ENCODE data around the gene CDH13.

Gene CDH13

DNA sequence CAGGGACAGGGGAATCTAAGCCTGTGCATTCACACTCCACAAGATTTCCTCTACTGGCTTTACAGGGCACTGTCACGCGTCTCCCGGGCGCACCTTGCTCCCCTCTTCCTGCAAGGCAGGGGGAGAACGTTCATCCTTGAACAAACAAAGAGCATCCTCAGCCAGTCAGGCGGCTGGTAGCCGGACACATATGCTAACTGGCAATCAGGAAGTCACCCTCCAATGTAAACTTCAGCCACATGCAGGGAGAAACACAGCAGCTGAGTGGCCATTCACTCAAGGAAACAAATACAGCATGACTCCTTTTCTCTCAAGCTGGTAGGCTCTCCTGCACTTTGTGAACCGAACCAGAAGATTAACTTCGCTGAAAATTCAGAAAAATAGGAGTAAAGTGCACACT lies 1170.2 kb downstream of the CDH13 start:
- Histone ChIP-seq H3K36me3 (ENCODE audit: control insufficient read depth, insufficient read depth, low read length) (no peaks in the 10 kb centered on the region), H3K27me3 (replicated peaks; ENCODE audit: control insufficient read depth, insufficient read depth, low read length) (no peaks in the 10 kb centered on the region; the same call in none of the 2 replicates), H3K4me3 (replicated peaks; ENCODE audit: low read depth, low read length) (no peak overlapping the region)
- TF ChIP-seq CTCF (IDR thresholded peaks at IDR 0.05; ENCODE audit: insufficient read depth, low read length, poor library complexity, severe bottlenecking) = no peak
- no peak for DNase-seq (ENCODE audit: extremely low read depth, insufficient read length)

- Histone ChIP-seq H3K27me3 (replicated peaks; ENCODE audit: control insufficient read depth, insufficient read depth, low read length) (no peaks in the 10 kb centered on the region; the same call in none of the 2 replicates), H3K36me3 (ENCODE audit: control insufficient read depth, insufficient read depth, low read length) (no peaks in the 10 kb centered on the region), H3K4me3 (replicated peaks; ENCODE audit: low read depth, low read length) (no peak overlapping the region)
- no peak for TF ChIP-seq CTCF (IDR thresholded peaks at IDR 0.05; ENCODE audit: insufficient read depth, low read length, poor library complexity, severe bottlenecking)
- DNase-seq (ENCODE audit: extremely low read depth, insufficient read length) = no peak
Observed at GRCh38 chr16:83799336-83799735, 1172.6 kb downstream of the CDH13 start.

GRCh38 chr16:83802135-83802534 lies 1175.4 kb downstream of the CDH13 start:
- H3K4me3 ChIP-seq (replicated peaks; ENCODE audit: low read depth, low read length) = no peak overlapping the region
- DNase-seq (ENCODE audit: extremely low read depth, insufficient read length) = no peak
- TF ChIP-seq CTCF (IDR thresholded peaks at IDR 0.05; ENCODE audit: insufficient read depth, low read length, poor library complexity, severe bottlenecking) = no peak

GRCh38 chr16:83802554-83803205 lies 1175.9 kb downstream of the CDH13 start:
- no peaks in the 10 kb centered on the region; the same call in 1 of the 2 replicates for H3K27me3 ChIP-seq (replicated peaks; ENCODE audit: control insufficient read depth, insufficient read depth, low read length)
- H3K4me3 ChIP-seq (replicated peaks; ENCODE audit: low read depth, low read length) = no peak overlapping the region
- no peak for TF ChIP-seq CTCF (IDR thresholded peaks at IDR 0.05; ENCODE audit: insufficient read depth, low read length, poor library complexity, severe bottlenecking)
- H3K36me3 ChIP-seq (ENCODE audit: control insufficient read depth, insufficient read depth, low read length) = no peaks in the 10 kb centered on the region
- DNase-seq (ENCODE audit: extremely low read depth, insufficient read length) = no peak

More at GRCh38 chr16:83802135-83802534, 1175.4 kb downstream of the CDH13 start:
- Histone ChIP-seq H3K27me3 (replicated peaks; ENCODE audit: control insufficient read depth, insufficient read depth, low read length) (no peaks in the 10 kb centered on the region; the same call in 1 of the 2 replicates), H3K36me3 (ENCODE audit: control insufficient read depth, insufficient read depth, low read length) (no peaks in the 10 kb centered on the region)

- TF ChIP-seq CTCF (IDR thresholded peaks at IDR 0.05; ENCODE audit: insufficient read depth, low read length, poor library complexity, severe bottlenecking) = no peak
- no peak for DNase-seq (ENCODE audit: extremely low read depth, insufficient read length)
- Histone ChIP-seq H3K4me3 (replicated peaks; ENCODE audit: low read depth, low read length) (no peak overlapping the region), H3K27me3 (replicated peaks; ENCODE audit: control insufficient read depth, insufficient read depth, low read length) (no peaks in the 10 kb centered on the region; the same call in 1 of the 2 replicates), H3K36me3 (ENCODE audit: control insufficient read depth, insufficient read depth, low read length) (no peaks in the 10 kb centered on the region)
Observed at GRCh38 chr16:83803811-83804210, 1177.0 kb downstream of the CDH13 start.
